ENCODE data around the gene RAB11FIP4. TPM values are rescaled to one million over a fixed set of nuclear protein-coding genes. Genes with fewer than 3 reads are reported as not detected.

Gene RAB11FIP4
- total RNA-seq, 4 donors from 2014 or later = 9.9 to 23.6 (median 16.1) TPM

DNA sequence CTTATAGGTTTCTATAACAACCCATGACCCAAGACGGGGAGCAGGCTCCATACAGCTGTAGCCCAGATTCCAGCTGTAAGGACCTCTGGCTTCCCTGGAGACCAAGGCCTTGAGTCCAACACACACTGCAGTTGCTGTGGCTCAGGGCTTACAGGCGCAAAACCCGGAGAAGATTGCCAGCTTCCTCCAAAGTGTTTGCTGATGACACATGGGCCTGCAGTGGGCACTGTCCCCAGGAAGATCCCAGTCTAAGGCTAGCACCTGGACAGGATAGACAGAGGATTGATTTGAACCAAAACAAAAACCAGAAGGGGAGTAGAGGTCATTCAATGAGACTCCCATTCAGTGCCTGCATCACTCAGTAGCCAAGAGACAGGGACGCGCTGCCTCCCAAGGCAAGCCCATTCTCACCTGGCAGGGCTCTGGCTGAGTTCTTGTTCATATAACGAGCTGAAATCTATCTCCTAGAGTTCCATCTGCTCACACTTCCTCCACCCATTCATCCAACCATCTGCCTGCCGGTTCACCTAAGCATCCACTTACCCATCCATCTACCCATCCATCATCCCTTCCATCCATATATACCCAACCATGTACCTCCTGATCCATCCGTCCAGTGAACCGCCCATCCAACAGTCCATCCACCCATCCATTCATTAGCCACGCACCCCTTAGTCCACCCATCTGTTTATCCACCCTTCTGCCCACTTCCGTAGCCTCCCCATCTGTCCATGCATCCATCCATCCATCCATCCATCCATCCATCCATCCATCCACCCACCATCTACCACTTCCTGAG is 10.2 kb downstream of the RAB11FIP4 start:
- intact Hi-C loops (cut with DNase I) = no loop called here
- DNase-seq = no peak
- no peaks in the 10 kb centered on the region for H3K4me1 ChIP-seq
- WGBS, 2 donors = 86 to 90% methylated on average over 10 to 11 of the region's 11 CpGs
- no peak overlapping the region for H3K27ac ChIP-seq
- TF ChIP-seq, protein P1, sequence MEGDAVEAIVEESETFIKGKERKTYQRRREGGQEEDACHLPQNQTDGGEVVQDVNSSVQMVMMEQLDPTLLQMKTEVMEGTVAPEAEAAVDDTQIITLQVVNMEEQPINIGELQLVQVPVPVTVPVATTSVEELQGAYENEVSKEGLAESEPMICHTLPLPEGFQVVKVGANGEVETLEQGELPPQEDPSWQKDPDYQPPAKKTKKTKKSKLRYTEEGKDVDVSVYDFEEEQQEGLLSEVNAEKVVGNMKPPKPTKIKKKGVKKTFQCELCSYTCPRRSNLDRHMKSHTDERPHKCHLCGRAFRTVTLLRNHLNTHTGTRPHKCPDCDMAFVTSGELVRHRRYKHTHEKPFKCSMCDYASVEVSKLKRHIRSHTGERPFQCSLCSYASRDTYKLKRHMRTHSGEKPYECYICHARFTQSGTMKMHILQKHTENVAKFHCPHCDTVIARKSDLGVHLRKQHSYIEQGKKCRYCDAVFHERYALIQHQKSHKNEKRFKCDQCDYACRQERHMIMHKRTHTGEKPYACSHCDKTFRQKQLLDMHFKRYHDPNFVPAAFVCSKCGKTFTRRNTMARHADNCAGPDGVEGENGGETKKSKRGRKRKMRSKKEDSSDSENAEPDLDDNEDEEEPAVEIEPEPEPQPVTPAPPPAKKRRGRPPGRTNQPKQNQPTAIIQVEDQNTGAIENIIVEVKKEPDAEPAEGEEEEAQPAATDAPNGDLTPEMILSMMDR (IDR thresholded peaks at IDR 0.05) = no peak
- TF ChIP-seq POLR2A (IDR thresholded peaks at IDR 0.05) = no peak
- H3K36me3 ChIP-seq = no peaks in the 10 kb centered on the region
- no peaks in the 10 kb centered on the region for H3K9me3 ChIP-seq
- no peak overlapping the region for H3K4me3 ChIP-seq
- peaks cover 0 to 7% (median 0%) of the 10 kb centered on the region in 4 donors for H3K27me3 ChIP-seq

DNA sequence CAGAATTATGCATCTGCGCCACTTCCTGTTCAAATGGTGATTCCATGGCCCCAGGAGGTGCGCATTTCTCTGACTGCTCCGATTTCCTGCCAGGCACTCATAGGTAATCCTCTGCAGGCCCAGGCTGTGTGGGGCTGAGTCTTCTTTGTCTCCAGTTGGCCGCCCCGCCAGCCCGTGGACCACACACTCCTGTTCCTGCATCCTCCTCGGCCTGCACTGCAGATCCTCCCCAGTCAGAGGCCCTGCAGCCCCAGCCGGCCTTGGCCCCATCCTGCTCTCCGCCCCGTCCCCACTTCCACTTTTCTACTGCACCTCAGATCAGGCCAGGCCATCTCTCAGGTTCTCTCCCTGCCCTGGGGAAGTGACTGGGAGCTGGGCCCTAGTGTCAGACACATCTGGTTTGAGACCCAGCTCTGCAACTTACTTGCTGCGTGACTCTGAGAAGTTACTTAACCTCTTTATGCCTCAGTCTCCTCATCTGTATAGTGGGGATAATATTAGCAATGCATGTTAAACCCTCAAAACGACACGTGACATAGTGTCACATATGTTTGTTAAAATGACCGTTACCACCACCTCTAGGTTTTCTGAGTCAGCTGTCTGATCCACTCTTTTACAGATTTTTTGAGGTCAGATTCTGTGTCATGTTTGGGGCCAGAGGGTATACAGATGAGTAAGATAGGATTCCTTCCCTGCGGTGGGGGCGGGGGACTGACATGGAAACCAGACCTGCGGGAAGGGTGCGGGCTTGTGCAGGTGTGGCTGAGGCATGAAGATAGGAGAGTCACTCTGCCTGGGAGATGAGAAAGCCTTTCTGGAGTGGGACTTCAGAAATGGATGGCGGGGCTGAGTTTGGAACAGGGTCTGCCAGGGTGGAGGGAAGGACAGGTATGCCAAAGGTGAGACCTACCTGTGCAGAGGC is 12.8 kb downstream of the RAB11FIP4 start:
- H3K36me3 ChIP-seq = no peaks in the 10 kb centered on the region
- TF ChIP-seq, protein P1 (IDR thresholded peaks at IDR 0.05) = no peak
- TF ChIP-seq POLR2A (IDR thresholded peaks at IDR 0.05) = no peak
- H3K4me1 ChIP-seq = no peaks in the 10 kb centered on the region
- DNase-seq = no peak
- intact Hi-C loops (cut with DNase I) = no loop called here
- no peaks in the 10 kb centered on the region for H3K9me3 ChIP-seq
- no peak overlapping the region for H3K27ac ChIP-seq
- H3K4me3 ChIP-seq = no peak overlapping the region
- H3K27me3 ChIP-seq = peaks cover 0 to 1% (median 0%) of the 10 kb centered on the region in 4 donors
- 70 to 82% methylated on average over 18 of the region's 19 CpGs for whole genome bisulfite sequencing, 2 donors

DNA sequence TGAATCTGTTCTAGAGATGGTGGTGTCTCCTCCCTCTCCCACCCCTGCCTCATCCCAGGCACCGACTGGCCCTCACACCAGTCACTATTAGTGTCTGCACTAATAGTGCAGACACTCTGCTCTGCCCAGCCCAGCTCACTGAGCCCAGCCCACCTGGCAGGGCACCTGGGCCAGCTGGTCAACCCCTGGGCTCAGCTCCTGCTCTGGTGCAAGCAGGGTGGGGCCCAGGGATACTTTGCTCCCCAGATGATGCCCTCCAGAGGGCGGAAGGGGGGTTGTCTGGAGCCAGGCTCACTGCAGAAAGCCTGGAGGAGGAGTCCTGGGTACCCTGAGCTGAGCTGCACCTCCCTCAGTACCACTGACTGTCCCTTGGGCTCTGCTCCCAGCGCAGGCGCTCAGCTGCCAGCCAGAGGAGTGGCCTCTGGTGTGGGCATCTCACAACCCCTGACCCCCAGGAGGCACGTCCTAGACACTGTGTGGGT is 14.5 kb downstream of the RAB11FIP4 start:
- TF ChIP-seq, protein P1 (IDR thresholded peaks at IDR 0.05) = no peak
- TF ChIP-seq POLR2A (IDR thresholded peaks at IDR 0.05) = no peak
- no peaks in the 10 kb centered on the region for H3K4me1 ChIP-seq
- no peak overlapping the region for H3K27ac ChIP-seq
- no peaks in the 10 kb centered on the region for H3K36me3 ChIP-seq
- peaks cover 0 to 4% (median 0%) of the 10 kb centered on the region in 4 donors for H3K27me3 ChIP-seq
- H3K9me3 ChIP-seq = no peaks in the 10 kb centered on the region
- DNase-seq = no peak
- WGBS, 2 donors = 39 to 41% methylated on average over 2 to 4 of the region's 5 CpGs
- no peak overlapping the region for H3K4me3 ChIP-seq
- intact Hi-C loops (cut with DNase I) = no loop called here

DNA sequence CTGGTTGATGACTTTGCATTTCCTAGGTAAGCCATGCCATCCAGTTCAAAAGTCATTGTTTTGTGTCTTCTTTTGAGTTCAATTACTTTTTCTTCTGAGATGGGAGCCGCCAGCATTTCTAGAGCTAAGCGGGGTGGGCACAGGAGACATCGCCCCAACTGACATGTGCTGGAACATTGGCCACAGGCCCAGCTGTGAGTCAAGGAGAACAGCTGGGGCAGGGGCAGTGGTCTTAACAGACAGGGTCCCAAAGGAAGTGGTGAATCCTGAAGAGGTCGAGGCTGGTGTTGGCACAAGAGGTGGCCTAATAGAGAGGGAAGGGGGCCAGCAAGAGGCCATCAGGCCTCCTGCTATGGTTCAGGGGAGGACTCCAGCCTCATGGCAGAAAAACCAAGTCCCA is 17.1 kb downstream of the RAB11FIP4 start:
- Histone ChIP-seq H3K27me3 (peaks cover 0 to 22% (median 0%) of the 10 kb centered on the region in 4 donors), H3K4me1 (no peaks in the 10 kb centered on the region), H3K9me3 (no peaks in the 10 kb centered on the region), H3K4me3 (no peak overlapping the region), H3K36me3 (no peaks in the 10 kb centered on the region), H3K27ac (no peak overlapping the region)
- DNase-seq = no peak
- intact Hi-C loops (cut with DNase I) = no loop called here
- TF ChIP-seq, protein P1 (IDR thresholded peaks at IDR 0.05) = no peak
- no peak for TF ChIP-seq POLR2A (IDR thresholded peaks at IDR 0.05)
- WGBS, 2 donors = 76 to 79% methylated on average over 4 of the region's 4 CpGs
